HEK293T (cell line): ENCODE results near the gene FBXO28.

Source experiments
- CTCF ChIA-PET: fragments of 350-600 bp; formaldehyde crosslinking; extraction: SDS; loops from one replicate; lab custom pipeline; 2021; ENCODE audit warnings: antibody characterized with exemption, inconsistent platforms; lab: Yijun Ruan, JAX
- POLR2A ChIA-PET: fragments of 350-600 bp; formaldehyde crosslinking; extraction: SDS; loops from one replicate; lab custom pipeline; 2020; ENCODE audit warnings: antibody characterized with exemption, inconsistent platforms; lab: Yijun Ruan, JAX
- DNase-seq: peaks from one replicate; pipeline ENCODE4 v3.0.0; 2012; ENCODE audit warnings: mixed read lengths; ENCODE audit errors: extremely low spot score
- ARNT ChIP-seq: fragments of 450-650 bp; IDR thresholded peaks from 2 replicates; pipeline ENCODE4 v1.6.1; 2017; ENCODE audit warnings: mild to moderate bottlenecking
- BHLHE40 ChIP-seq: fragments of 450-650 bp; IDR thresholded peaks from 2 replicates; pipeline ENCODE4 v1.6.1; 2016; ENCODE audit warnings: mild to moderate bottlenecking, moderate library complexity, borderline replicate concordance
- CTBP1 ChIP-seq: fragments of 450-650 bp; IDR thresholded peaks from 2 replicates; pipeline ENCODE4 v1.6.1; 2016; ENCODE audit warnings: borderline replicate concordance
- ELF4 ChIP-seq: fragments of 450-650 bp; IDR thresholded peaks from 2 replicates; pipeline ENCODE4 v1.6.1; 2017; ENCODE audit warnings: antibody characterized with exemption
- FOXA1 ChIP-seq: fragments of 450-650 bp; IDR thresholded peaks from 2 replicates; pipeline ENCODE4 v1.6.1; 2016; ENCODE audit warnings: mild to moderate bottlenecking
- FOXK2 ChIP-seq: fragments of 450-650 bp; IDR thresholded peaks from 2 replicates; pipeline ENCODE4 v1.6.1; 2016; ENCODE audit warnings: mild to moderate bottlenecking
- FOXM1 ChIP-seq: fragments of 450-650 bp; IDR thresholded peaks from 2 replicates; pipeline ENCODE4 v1.6.1; 2017; ENCODE audit warnings: mild to moderate bottlenecking, borderline replicate concordance
- HDGF ChIP-seq: fragments of 450-650 bp; IDR thresholded peaks from 2 replicates; pipeline ENCODE4 v1.6.1; 2017; ENCODE audit warnings: antibody characterized with exemption, borderline replicate concordance
- L3MBTL2 ChIP-seq: fragments of 450-650 bp; conservative IDR thresholded peaks from 2 replicates; pipeline ENCODE4 v1.6.1; 2016; ENCODE audit warnings: mild to moderate bottlenecking
- LEF1 ChIP-seq: fragments of 450-650 bp; IDR thresholded peaks from 2 replicates; pipeline ENCODE4 v1.6.1; 2017; ENCODE audit warnings: mild to moderate bottlenecking, borderline replicate concordance
- NFRKB ChIP-seq: fragments of 450-650 bp; IDR thresholded peaks from 2 replicates; pipeline ENCODE4 v1.6.1; 2016; ENCODE audit warnings: mild to moderate bottlenecking, moderate library complexity
- SP1 ChIP-seq: fragments of 450-650 bp; IDR thresholded peaks from 2 replicates; pipeline ENCODE4 v1.6.1; 2017
- SUZ12 ChIP-seq: fragments of 450-650 bp; IDR thresholded peaks from 2 replicates; pipeline ENCODE4 v1.6.1; 2016; ENCODE audit warnings: mild to moderate bottlenecking
- TARDBP ChIP-seq: fragments of 450-650 bp; IDR thresholded peaks from 2 replicates; pipeline ENCODE4 v1.6.1; 2016
- ZNF384 ChIP-seq: fragments of 450-650 bp; IDR thresholded peaks from 2 replicates; pipeline ENCODE4 v1.6.1; 2016
- TF ChIP-seq, protein P1 (sequence below): fragments of 450-650 bp; IDR thresholded peaks from 2 replicates; pipeline ENCODE4 v1.6.1; 2016

The FBXO28 gene

DNA sequence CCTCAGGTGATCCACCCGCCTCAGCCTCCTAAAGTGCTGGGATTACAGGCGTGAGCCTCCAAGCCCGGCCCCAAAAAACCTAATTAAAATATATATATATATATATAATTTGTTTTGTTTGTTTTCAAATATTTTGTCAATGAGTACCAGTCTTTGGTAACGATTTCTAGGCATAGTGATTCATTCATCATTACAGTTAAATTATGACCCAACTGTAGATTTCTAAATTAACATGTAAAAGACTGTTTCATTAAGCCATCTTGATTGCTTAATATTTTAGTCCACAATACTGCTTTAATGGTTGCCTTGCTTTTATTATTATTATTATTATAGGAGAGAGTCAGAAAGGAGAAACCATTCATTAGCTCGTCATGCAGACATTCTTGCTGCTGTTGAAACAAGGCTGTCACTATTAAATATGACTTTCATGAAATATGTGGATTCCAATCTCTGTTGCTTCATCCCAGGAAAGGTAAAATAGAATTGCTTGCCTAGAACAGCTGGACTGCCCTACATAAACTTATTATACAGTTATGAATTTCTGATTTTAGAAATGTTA, 19.9 kb downstream of the FBXO28 start:
- ChIA-PET POLR2A (no interaction called here), CTCF (no interaction called here)
- no peak for TF ChIP-seq LEF1
- TF ChIP-seq FOXA1: no peak
- no peak for TF ChIP-seq TARDBP
- TF ChIP-seq BHLHE40: no peak
- no peak for TF ChIP-seq SUZ12
- no peak for TF ChIP-seq CTBP1
- TF ChIP-seq ZNF384: no peak
- TF ChIP-seq, protein P1, sequence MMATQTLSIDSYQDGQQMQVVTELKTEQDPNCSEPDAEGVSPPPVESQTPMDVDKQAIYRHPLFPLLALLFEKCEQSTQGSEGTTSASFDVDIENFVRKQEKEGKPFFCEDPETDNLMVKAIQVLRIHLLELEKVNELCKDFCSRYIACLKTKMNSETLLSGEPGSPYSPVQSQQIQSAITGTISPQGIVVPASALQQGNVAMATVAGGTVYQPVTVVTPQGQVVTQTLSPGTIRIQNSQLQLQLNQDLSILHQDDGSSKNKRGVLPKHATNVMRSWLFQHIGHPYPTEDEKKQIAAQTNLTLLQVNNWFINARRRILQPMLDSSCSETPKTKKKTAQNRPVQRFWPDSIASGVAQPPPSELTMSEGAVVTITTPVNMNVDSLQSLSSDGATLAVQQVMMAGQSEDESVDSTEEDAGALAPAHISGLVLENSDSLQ: no peak
- no peak for TF ChIP-seq ARNT
- no peak for TF ChIP-seq FOXM1
- no peak for TF ChIP-seq L3MBTL2
- TF ChIP-seq NFRKB: no peak
- no peak for TF ChIP-seq ELF4
- TF ChIP-seq HDGF: no peak
- no peak for TF ChIP-seq SP1
- no peak for DNase-seq

GRCh38 chr1:224137518-224137917, 23.6 kb downstream of the FBXO28 start:
- TF ChIP-seq ELF4: no peak
- TF ChIP-seq HDGF: no peak
- TF ChIP-seq TARDBP: no peak
- no peak for TF ChIP-seq SP1
- no peak for TF ChIP-seq FOXK2
- no peak for TF ChIP-seq L3MBTL2
- no peak for TF ChIP-seq FOXM1
- no peak for TF ChIP-seq SUZ12
- no peak for TF ChIP-seq NFRKB
- TF ChIP-seq BHLHE40: no peak
- no peak for TF ChIP-seq CTBP1
- TF ChIP-seq ARNT: no peak
- no peak for TF ChIP-seq LEF1
- TF ChIP-seq FOXA1: no peak
- TF ChIP-seq, protein P1: no peak
- TF ChIP-seq ZNF384: no peak
- no peak for DNase-seq
- POLR2A ChIA-PET: no interaction called here
- CTCF ChIA-PET: interaction anchor here (0.7 kb wide), 1 partner anchor 9 kb away, joined by 4 read pairs; no protein-coding TSS in a partner anchor

- DNase-seq: no peak
- CTCF ChIA-PET: interaction anchor here (1.5 kb wide), 1 partner anchor 14 kb away, joined by 3 read pairs; no protein-coding TSS in a partner anchor
- TF ChIP-seq, protein P1: no peak
- TF ChIP-seq SUZ12: no peak
- TF ChIP-seq FOXM1: no peak
- TF ChIP-seq HDGF: no peak
- no peak for TF ChIP-seq L3MBTL2
- TF ChIP-seq BHLHE40: no peak
- POLR2A ChIA-PET: no interaction called here
Observed at GRCh38 chr1:224138198-224138597, 24.3 kb downstream of the FBXO28 start.

DNA sequence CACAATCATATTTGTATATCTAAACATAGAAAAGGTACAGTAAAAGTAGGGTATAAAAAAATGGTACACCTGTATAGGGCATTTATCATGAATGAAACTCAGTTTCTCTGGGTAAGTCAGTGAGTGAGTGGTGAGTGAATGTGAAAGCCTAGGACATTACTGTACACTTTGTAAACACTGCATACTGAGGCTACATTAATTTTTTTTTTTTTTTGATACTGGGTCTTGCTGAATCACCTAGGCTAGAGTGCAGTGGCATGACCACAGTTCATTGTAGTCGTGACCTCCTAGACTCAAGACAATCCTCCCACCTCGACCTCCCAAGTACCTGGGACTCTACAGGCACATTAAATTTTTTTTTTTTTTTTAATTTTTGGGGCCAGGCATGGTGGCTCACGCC, 27.8 kb downstream of the FBXO28 start:
- CTCF ChIA-PET: no interaction called here
- POLR2A ChIA-PET: no interaction called here
- TF ChIP-seq FOXA1: no peak
- TF ChIP-seq FOXK2: no peak
- TF ChIP-seq HDGF: no peak
- no peak for TF ChIP-seq ELF4
- TF ChIP-seq ARNT: no peak
- TF ChIP-seq SP1: no peak
- no peak for TF ChIP-seq FOXM1
- no peak for TF ChIP-seq LEF1
- no peak for TF ChIP-seq L3MBTL2
- TF ChIP-seq BHLHE40: no peak
- no peak for TF ChIP-seq CTBP1
- TF ChIP-seq TARDBP: no peak
- TF ChIP-seq SUZ12: no peak
- TF ChIP-seq, protein P1: no peak
- no peak for TF ChIP-seq NFRKB
- TF ChIP-seq ZNF384: no peak
- no peak for DNase-seq

DNA sequence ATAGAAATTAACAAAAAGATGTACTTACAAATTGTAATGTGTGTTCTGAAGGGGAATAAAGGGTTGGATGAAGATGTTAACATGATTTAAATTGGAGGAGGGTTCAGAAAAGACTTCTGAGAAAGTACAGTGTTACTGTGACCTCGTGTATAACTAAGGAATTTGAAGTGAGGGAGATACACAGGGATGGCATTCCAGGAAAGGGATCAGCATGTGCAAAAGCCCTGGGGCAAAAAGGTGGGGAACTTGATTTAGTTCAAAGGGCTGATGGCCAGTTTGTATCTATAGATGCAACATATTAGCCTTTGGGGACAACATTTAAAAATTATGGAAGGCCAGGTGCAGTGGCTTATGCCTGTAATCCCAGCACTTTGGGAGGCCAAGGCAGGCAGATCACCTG, 35.8 kb downstream of the FBXO28 start:
- no peak for DNase-seq
- ChIA-PET POLR2A (no interaction called here), CTCF (no interaction called here)
- no peak for TF ChIP-seq ELF4
- no peak for TF ChIP-seq SP1
- TF ChIP-seq FOXK2: no peak

GRCh38 chr1:224151117-224151516, 37.2 kb downstream of the FBXO28 start:
- ChIA-PET POLR2A (no interaction called here), CTCF (no interaction called here)
- no peak for DNase-seq
- no peak for TF ChIP-seq SUZ12
- TF ChIP-seq ZNF384: no peak
- no peak for TF ChIP-seq CTBP1
- TF ChIP-seq LEF1: no peak
- no peak for TF ChIP-seq BHLHE40
- TF ChIP-seq FOXA1: no peak
- no peak for TF ChIP-seq HDGF
- no peak for TF ChIP-seq FOXM1
- TF ChIP-seq, protein P1: no peak
- no peak for TF ChIP-seq NFRKB
- TF ChIP-seq SP1: no peak
- TF ChIP-seq L3MBTL2: no peak
- no peak for TF ChIP-seq ELF4
- no peak for TF ChIP-seq TARDBP
- TF ChIP-seq FOXK2: no peak
- TF ChIP-seq ARNT: no peak
